GM12878 (cell line): Measurements from ENCODE around the gene HOXC12. TPM values are rescaled to one million over a fixed set of nuclear protein-coding genes. Genes with fewer than 3 reads are reported as not detected.

Experiments used
- ATAC-seq: fragments of 200-7000 bp; cut with Tn5 transposase; 3 replicates; pipeline ENCODE4 v1.9.1; 2020; ENCODE audit warnings: mild to moderate bottlenecking, moderate library complexity
- BruUV-seq: library from RNA; stranded (reverse); fragments of 400-500 nt; replicated peaks from 2 replicates; lab custom pipeline; 2021; lab: Mats Ljungman, UMichigan
- CTCF ChIA-PET: fragments of 300-600 bp; sonication (Branson Sonifier 250); formaldehyde crosslinking; extraction: SDS; loops from one replicate; lab custom pipeline; 2021; ENCODE audit warnings: inconsistent platforms; lab: Yijun Ruan, JAX
- POLR2A ChIA-PET: fragments of 350-600 bp; formaldehyde crosslinking; extraction: SDS; loops from one replicate; lab custom pipeline; 2021; ENCODE audit warnings: inconsistent platforms; lab: Charles Lee
- RAD21 ChIA-PET: fragments of 300-600 bp; sonication (Branson Sonifier 250); formaldehyde crosslinking; loops from one replicate; lab custom pipeline; 2023; ENCODE audit warnings: antibody characterized with exemption; ENCODE audit not compliant: unreplicated experiment; lab: Charles Lee
- SMC1A ChIA-PET: fragments of 300-600 bp; sonication (Branson Sonifier 250); formaldehyde crosslinking; loops from one replicate; lab custom pipeline; 2023; ENCODE audit not compliant: unreplicated experiment, uncharacterized antibody; lab: Charles Lee
- DNase-seq: peaks from one replicate; pipeline ENCODE4 v3.0.0-alpha.2; 2011; ENCODE audit warnings: low read depth, low spot score
- FAIRE-seq: peaks from 3 replicates; lab custom pipeline; 2011; peaks lifted over from hg19 to GRCh38; lab: Jason Lieb, UNC
- H2AFZ ChIP-seq: 2 replicates; pipeline ENCODE4 v1.6.0; 2011; ENCODE audit warnings: low read depth, low read length, control low read depth; ENCODE audit not compliant: control insufficient read depth
- H3K27ac ChIP-seq: 2 replicates; pipeline ENCODE4 v1.5.1; 2011; ENCODE audit warnings: control low read depth; ENCODE audit not compliant: control insufficient read depth, insufficient read depth
- H3K27me3 ChIP-seq, 2 experiments: replicated peaks in 1 of 2; 2 replicates each; pipeline versions ENCODE4 v1.6.0 to v1.6.1; 2011; ENCODE audit warnings: low read length in 1 of 2; ENCODE audit not compliant: control insufficient read depth in 2 of 2, insufficient read depth in 2 of 2
- H3K36me3 ChIP-seq, 2 experiments: 2 replicates each; pipeline ENCODE4 v1.5.1; 2011; ENCODE audit warnings: low read length in 1 of 2; ENCODE audit not compliant: control insufficient read depth in 2 of 2, insufficient read depth in 2 of 2
- H3K4me1 ChIP-seq: 2 replicates; pipeline ENCODE4 v1.6.1; 2011; ENCODE audit warnings: mild to moderate bottlenecking, low read length, moderate library complexity, mixed read lengths; ENCODE audit not compliant: control insufficient read depth, insufficient read depth
- H3K4me2 ChIP-seq: 2 replicates; pipeline ENCODE4 v1.6.0; 2011; ENCODE audit warnings: control low read depth; ENCODE audit not compliant: control insufficient read depth, insufficient read depth
- H3K4me3 ChIP-seq: fragments of 200-600 bp; sonication (generic); 2 replicates; pipeline ENCODE4 v1.5.1; 2016
- H3K79me2 ChIP-seq: 2 replicates; pipeline ENCODE4 v1.6.0; 2011; ENCODE audit warnings: low read length; ENCODE audit not compliant: control insufficient read depth, insufficient read depth
- H3K9ac ChIP-seq: 2 replicates; pipeline ENCODE4 v1.8.0; 2011; ENCODE audit warnings: low read length, control low read depth, mixed read lengths; ENCODE audit not compliant: control insufficient read depth, insufficient read depth
- H3K9me3 ChIP-seq: replicated peaks from 3 replicates; pipeline ENCODE4 v1.5.1; 2011; ENCODE audit warnings: mild to moderate bottlenecking, low read length; ENCODE audit not compliant: control insufficient read depth, insufficient read depth
- H4K20me1 ChIP-seq: 2 replicates; pipeline ENCODE4 v1.6.0; 2011; ENCODE audit not compliant: control insufficient read depth, insufficient read depth
- FOS ChIP-seq: IDR thresholded peaks from 3 replicates; pipeline ENCODE4 v1.6.1; 2011; ENCODE audit warnings: borderline replicate concordance; ENCODE audit not compliant: insufficient read length; ENCODE audit errors: extremely low read depth
- IRF3 ChIP-seq: fragments of 450-650 bp; IDR thresholded peaks from 2 replicates; pipeline ENCODE4 v1.6.1; 2014; ENCODE audit warnings: mild to moderate bottlenecking
- MEF2B ChIP-seq: fragments of 450-650 bp; IDR thresholded peaks from 2 replicates; pipeline ENCODE4 v1.6.1; 2018; ENCODE audit warnings: mild to moderate bottlenecking, moderate library complexity; ENCODE audit not compliant: partially characterized antibody, poor library complexity, severe bottlenecking
- MTA2 ChIP-seq: fragments of 450-650 bp; IDR thresholded peaks from 2 replicates; pipeline ENCODE4 v1.6.1; 2016; ENCODE audit warnings: low read depth, mild to moderate bottlenecking, moderate library complexity
- REST ChIP-seq: IDR thresholded peaks from 2 replicates; pipeline ENCODE4 v1.6.1; 2012; ENCODE audit warnings: mild to moderate bottlenecking, low read depth, low read length
- TAF1 ChIP-seq: IDR thresholded peaks from 2 replicates; pipeline ENCODE4 v1.6.1; 2011; ENCODE audit warnings: mild to moderate bottlenecking, low read depth, low read length, borderline replicate concordance
- ZZZ3 ChIP-seq: IDR thresholded peaks from 2 replicates; pipeline ENCODE4 v1.6.1; 2011; ENCODE audit warnings: low read depth; ENCODE audit not compliant: control insufficient read depth, insufficient read length
- WGBS: methylation state at CpG from one replicate; pipeline ENCODE4 v1.1.6; 2016; ENCODE audit warnings: low lambda C conversion rate; ENCODE audit not compliant: insufficient replicate concordance, insufficient coverage; ENCODE audit errors: missing lambda C conversion rate; 5-methylcytosine and 5-hydroxymethylcytosine counted together
- in situ Hi-C: fragments of 300-500 bp; cut with MboI; formaldehyde crosslinking; loops from 9 replicates; pipeline ENCODE4 v1.14.3; 2018; ENCODE audit warnings: mixed read lengths
- intact Hi-C: fragments of 100-400 bp; cut with micrococcal nuclease; formaldehyde crosslinking; loops from one replicate; pipeline ENCODE4 v1.14.2; 2022; ENCODE audit not compliant: unreplicated experiment
- polyA plus RNA-seq, 11 experiments: library from polyadenylated mRNA; depleted of rRNA in 4 of 11; unstranded in 6 of 11; stranded (reverse) in 5 of 11; fragments of >200 nt; fragmentation: Nextera tagmentation in 4 of 11; fragmentation: Illumina TruSeq in 1 of 11; extraction: Ambion mirVana in 4 of 11; extraction: Trizol in 1 of 11; gene quantifications; 1 replicate in 1 of 11; 2 replicates in 10 of 11; pipeline versions ENCODE4 v1.2.1 to v1.2.3, GENCODE V29; 2011 to 2016; ENCODE audit warnings: inconsistent platforms in 2 of 11, missing spikeins in 2 of 11, low read depth in 1 of 11
- total RNA-seq, 4 experiments: library from RNA; depleted of rRNA in 3 of 4; stranded (reverse); fragments of >200 nt in 3 of 4; fragmentation: Illumina TruSeq in 1 of 4; extraction: Trizol in 1 of 4; gene quantifications; 2 replicates each; pipeline versions ENCODE4 v1.2.1 to v1.2.3, GENCODE V29; 2013 to 2021

The HOXC12 gene
- total and polyA plus RNA-seq, 10 of the 15 experiments (the other 5 are each of a cell fraction or from before 2014, with no cell fraction given): not detected

- Histone ChIP-seq H3K79me2 (no peaks in the 10 kb centered on the region), H3K27me3 (peaks cover 33 to 70% of the 10 kb centered on the region in 2 experiments), H3K4me1 (no peaks in the 10 kb centered on the region), H3K36me3 (no peaks in the 10 kb centered on the region), H3K9me3 (no peaks in the 10 kb centered on the region), H3K27ac (no peak overlapping the region), H3K9ac (no peak overlapping the region), H4K20me1 (no peaks in the 10 kb centered on the region; the same call in 1 of the 2 replicates), H2AFZ (no peak overlapping the region), H3K4me3 (no peak overlapping the region), H3K4me2 (no peak overlapping the region)
- FAIRE-seq (no peak), DNase-seq (no peak), ATAC-seq (no peak)
- intact Hi-C loops: no loop called here
- CTCF ChIA-PET: no interaction called here
- TF ChIP-seq TAF1 (no peak), REST (no peak), IRF3 (no peak), MTA2 (no peak), ZZZ3 (no peak), FOS (no peak), MEF2B (no peak)
- SMC1A ChIA-PET: no interaction called here
- POLR2A ChIA-PET: interaction anchor here (1.2 kb wide), 1 partner anchor 10 kb away, joined by 3 read pairs; the partner anchor contains the start of gene HOXC12
- BruUV-seq: no TSS peak
- RAD21 ChIA-PET: no interaction called here
- in situ Hi-C loops: no loop called here
- 2% methylated on average over 2 of the region's 2 CpGs for WGBS
Observed at GRCh38 chr12:53964315-53964713, 9.6 kb downstream of the HOXC12 start.
